ENCODE results near the gene CFAP251.

The CFAP251 gene

DNA sequence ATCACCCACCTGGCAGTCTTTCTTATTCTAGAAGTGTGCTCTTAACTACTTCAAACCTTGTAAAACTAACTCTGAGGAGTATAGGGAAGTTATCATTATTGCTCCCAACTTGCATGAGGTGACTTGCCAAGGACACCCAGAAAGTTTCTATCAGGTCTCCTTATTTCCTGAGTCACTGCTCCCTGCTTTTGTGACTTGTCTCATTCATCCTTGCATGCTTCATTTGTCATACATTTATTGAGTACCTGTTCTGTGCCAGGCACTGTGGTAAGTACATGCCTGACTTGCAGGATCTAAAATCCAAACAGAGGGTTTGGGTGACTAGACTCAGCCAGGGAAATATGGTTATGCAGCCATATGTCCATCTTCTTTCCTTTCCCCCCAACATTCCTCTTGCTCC, 25.5 kb downstream of the CFAP251 start:
- in situ Hi-C loops (cut with HindIII; ENCODE audit: low sequenced_read_pairs) = no loop called here
- DNase-seq (ENCODE audit: low read depth) = no peak
- H3K4me3 ChIP-seq (ENCODE audit: low read depth, low read length) = no peak overlapping the region
- TF ChIP-seq, protein P1, sequence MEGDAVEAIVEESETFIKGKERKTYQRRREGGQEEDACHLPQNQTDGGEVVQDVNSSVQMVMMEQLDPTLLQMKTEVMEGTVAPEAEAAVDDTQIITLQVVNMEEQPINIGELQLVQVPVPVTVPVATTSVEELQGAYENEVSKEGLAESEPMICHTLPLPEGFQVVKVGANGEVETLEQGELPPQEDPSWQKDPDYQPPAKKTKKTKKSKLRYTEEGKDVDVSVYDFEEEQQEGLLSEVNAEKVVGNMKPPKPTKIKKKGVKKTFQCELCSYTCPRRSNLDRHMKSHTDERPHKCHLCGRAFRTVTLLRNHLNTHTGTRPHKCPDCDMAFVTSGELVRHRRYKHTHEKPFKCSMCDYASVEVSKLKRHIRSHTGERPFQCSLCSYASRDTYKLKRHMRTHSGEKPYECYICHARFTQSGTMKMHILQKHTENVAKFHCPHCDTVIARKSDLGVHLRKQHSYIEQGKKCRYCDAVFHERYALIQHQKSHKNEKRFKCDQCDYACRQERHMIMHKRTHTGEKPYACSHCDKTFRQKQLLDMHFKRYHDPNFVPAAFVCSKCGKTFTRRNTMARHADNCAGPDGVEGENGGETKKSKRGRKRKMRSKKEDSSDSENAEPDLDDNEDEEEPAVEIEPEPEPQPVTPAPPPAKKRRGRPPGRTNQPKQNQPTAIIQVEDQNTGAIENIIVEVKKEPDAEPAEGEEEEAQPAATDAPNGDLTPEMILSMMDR (IDR thresholded peaks at IDR 0.05; ENCODE audit: low read depth, low read length, missing control alignments) = no peak

DNA sequence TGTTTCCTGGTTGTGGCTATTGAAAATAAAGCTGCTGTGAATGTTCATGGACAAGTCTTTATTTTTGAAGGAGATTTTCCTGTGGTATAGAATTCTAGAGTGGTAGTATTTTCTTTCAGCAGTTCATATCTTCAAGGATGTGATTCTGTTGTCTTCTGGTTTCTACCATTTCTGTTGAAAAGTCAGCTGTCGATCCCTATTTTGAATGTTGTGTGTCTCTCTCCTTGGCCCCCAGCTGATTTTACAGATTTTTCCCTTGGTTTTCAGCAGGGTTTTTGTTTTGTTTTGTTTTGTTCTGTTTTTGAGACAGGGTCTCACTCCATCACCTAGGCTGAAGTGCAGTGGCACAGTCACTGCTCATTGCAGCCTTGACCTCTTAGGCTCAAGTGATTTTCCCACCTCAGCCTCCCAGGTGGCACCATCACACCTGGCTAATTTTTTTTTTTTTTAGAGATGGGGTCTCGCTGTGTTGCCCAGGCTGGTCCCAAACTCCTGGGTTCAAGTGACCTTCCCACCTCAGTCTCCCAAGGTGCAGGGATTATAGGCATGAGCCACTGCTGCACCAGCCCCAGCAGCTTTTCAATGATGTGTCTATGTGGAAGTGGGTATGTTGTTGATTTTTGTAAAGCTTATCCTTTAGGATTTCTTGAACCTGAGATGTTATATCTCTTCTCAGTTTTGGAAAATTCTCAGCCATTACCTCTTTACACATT, 28.1 kb downstream of the CFAP251 start:
- no peak overlapping the region for H3K4me3 ChIP-seq (ENCODE audit: low read depth, low read length)
- in situ Hi-C loops (cut with HindIII; ENCODE audit: low sequenced_read_pairs) = no loop called here
- DNase-seq (ENCODE audit: low read depth) = no peak
- TF ChIP-seq, protein P1 (IDR thresholded peaks at IDR 0.05; ENCODE audit: low read depth, low read length, missing control alignments) = no peak

DNA sequence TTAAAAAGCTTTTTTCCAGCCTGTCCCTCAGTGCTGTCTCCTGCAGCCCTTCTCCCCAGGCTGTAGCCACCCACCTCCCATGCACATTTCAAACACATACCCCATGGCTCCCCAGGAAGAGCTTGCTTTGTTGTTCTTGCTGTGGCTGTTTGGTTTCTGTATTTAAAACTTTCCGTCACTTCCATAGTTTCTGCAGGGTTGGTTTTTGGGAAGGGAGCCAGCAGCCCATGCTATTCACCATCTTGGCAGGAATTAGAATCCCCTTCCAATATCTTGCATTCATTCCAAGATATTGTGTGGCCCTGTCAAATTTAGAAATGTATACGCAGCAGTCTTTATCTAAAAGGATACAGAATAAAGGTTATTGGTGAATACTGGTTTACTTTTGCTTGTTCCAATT, 29.6 kb downstream of the CFAP251 start:
- no peak overlapping the region for H3K4me3 ChIP-seq (ENCODE audit: low read depth, low read length)
- in situ Hi-C loops (cut with HindIII; ENCODE audit: low sequenced_read_pairs) = no loop called here
- no peak for DNase-seq (ENCODE audit: low read depth)
- TF ChIP-seq, protein P1 (IDR thresholded peaks at IDR 0.05; ENCODE audit: low read depth, low read length, missing control alignments) = no peak

DNA sequence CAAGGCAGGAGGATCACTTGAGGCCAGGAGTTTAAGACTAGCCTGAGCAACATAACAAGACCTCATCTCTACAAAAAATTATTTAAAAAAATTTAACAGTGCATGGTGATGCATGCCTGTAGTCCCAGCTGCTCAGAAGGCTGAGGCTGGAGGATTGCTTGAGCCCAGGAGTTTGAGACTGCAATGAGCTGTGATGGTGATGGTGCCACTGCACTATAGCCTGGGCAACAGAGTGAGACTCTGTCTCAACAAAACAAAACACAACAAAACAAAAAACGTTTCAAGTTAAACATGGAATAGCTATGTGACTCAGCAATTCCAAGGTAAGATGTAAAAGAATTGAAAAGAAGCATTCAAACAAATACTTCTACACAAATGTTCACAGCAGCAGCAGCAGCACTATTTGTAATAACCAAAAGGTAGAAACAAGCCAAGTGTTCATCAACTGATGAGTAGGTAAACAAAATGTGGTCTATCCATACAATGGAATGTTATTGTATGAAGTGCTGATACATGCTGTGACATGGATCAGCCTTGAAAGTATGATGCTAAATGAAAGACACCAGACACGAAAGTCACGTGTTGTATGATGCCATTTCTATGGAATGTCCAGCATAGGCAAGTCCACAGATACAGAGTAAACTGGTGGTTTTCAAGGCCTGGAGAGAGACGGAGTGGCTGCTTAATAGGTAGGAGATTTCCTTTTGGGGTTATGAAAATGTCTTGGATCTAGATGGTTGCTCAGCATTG, 31.4 kb downstream of the CFAP251 start:
- H3K4me3 ChIP-seq (ENCODE audit: low read depth, low read length) = no peak overlapping the region
- DNase-seq (ENCODE audit: low read depth) = peak; percentile 68
- TF ChIP-seq, protein P1 (IDR thresholded peaks at IDR 0.05; ENCODE audit: low read depth, low read length, missing control alignments) = no peak
- in situ Hi-C loops (cut with HindIII; ENCODE audit: low sequenced_read_pairs) = no loop called here

DNA sequence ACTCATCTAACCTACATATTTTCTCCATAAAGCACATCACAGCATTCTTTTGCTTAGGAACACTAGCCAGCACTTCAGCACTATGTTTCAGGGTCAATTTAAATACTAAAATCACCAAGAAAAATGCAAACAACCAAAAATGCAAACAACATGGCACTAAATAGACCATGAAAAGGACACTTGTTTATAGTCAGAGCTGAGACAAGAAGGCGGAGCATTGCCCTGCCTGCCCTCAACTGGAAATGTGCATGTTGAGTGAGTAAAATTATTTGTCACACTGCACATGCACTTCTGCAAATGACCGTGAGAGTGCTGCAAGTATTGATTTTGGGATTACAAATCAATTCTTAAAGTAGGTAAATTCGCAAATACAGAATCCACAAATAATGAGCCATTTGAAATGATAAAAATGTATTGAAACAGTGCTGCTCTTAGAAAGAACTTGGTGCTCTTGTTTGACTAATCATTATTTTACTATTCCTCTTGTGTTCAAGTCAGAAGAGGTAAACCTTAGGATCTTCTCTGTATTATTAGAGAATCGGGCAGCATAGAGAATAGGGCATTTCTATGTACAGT, 34.8 kb downstream of the CFAP251 start:
- H3K4me3 ChIP-seq (ENCODE audit: low read depth, low read length) = no peak overlapping the region
- TF ChIP-seq, protein P1 (IDR thresholded peaks at IDR 0.05; ENCODE audit: low read depth, low read length, missing control alignments) = no peak
- DNase-seq (ENCODE audit: low read depth) = no peak
- in situ Hi-C loops (cut with HindIII; ENCODE audit: low sequenced_read_pairs) = no loop called here

DNA sequence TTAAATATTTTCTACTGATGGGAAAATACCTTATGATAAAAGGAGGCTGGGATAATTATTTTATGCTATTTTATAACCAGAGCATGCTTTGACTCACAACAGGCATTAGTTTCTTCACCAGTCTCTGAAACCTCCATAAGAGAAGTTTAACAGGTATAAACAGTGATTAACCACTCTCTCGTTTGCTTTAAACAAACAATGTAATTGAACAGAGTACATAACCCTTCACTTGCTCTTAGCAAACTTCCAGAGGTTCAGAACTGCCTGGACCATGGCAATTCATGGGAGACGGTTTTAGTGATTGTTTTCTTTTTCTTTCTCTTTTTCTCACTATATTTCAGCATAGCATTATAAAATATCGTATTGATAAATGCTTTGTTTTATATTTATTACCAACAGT, 35.3 kb downstream of the CFAP251 start:
- H3K4me3 ChIP-seq (ENCODE audit: low read depth, low read length) = no peak overlapping the region
- TF ChIP-seq, protein P1 (IDR thresholded peaks at IDR 0.05; ENCODE audit: low read depth, low read length, missing control alignments) = no peak
- in situ Hi-C loops (cut with HindIII; ENCODE audit: low sequenced_read_pairs) = no loop called here
- DNase-seq (ENCODE audit: low read depth) = no peak
